GM19467 (cell line): ENCODE results near the gene SAG.
"Not testable (repeated sequence)": the region's sequence is repeated elsewhere in the genome, so short reads cannot be mapped to it uniquely, and the experiment has no call there.

ENCODE experiments used
- ATAC-seq: cut with Tn5 transposase; IDR thresholded peaks from one replicate; pipeline ENCODE4 v1.9.1; 2021; ENCODE audit warnings: mild to moderate bottlenecking, moderate library complexity; ENCODE audit not compliant: unreplicated experiment

The SAG gene

GRCh38 chr2:233374776-233375175, 67.2 kb downstream of the SAG start:
- not testable (repeated sequence) for ATAC-seq

GRCh38 chr2:233375490-233376314, 68.1 kb downstream of the SAG start:
- ATAC-seq = no peak

- no peak for ATAC-seq
These were observed 71.4 kb downstream of the SAG start for GRCh38 chr2:233379034-233379433.

- no peak for ATAC-seq
These were observed 71.8 kb downstream of the SAG start for GRCh38 chr2:233379441-233379840.

- ATAC-seq = no peak
These were observed 72.7 kb downstream of the SAG start for GRCh38 chr2:233380132-233380895.

- ATAC-seq = no peak
These were observed 73.5 kb downstream of the SAG start for GRCh38 chr2:233380995-233381637.

GRCh38 chr2:233381638-233381995, 74.0 kb downstream of the SAG start:
- ATAC-seq = no peak

- ATAC-seq = no peak
These were observed 76.4 kb downstream of the SAG start for GRCh38 chr2:233384015-233384414.

GRCh38 chr2:233384811-233385488, 77.3 kb downstream of the SAG start:
- ATAC-seq = no peak

GRCh38 chr2:233385489-233386044, 78.0 kb downstream of the SAG start:
- peak; percentile 60 for ATAC-seq

GRCh38 chr2:233386382-233387041, 78.9 kb downstream of the SAG start:
- ATAC-seq = no peak

GRCh38 chr2:233387225-233387624, 79.6 kb downstream of the SAG start:
- no peak for ATAC-seq

GRCh38 chr2:233387667-233388528, 80.3 kb downstream of the SAG start:
- ATAC-seq = no peak

GRCh38 chr2:233389601-233390125, 82.0 kb downstream of the SAG start:
- ATAC-seq = no peak

- no peak for ATAC-seq
These were observed 88.1 kb downstream of the SAG start for GRCh38 chr2:233395687-233396086.
